HCT116 (cell line): ENCODE results near the gene ATXN7L1.

Experiments
- ATF3 ChIP-seq: IDR thresholded peaks from 2 replicates; pipeline ENCODE4 v1.6.1; 2012
- CBX3 ChIP-seq: IDR thresholded peaks from 2 replicates; pipeline ENCODE4 v1.6.1; 2012; ENCODE audit warnings: low read depth
- CTCF ChIP-seq, 3 experiments: fragments of 200-600 bp in 1 of 3; sonication (generic) in 1 of 3; IDR thresholded peaks in 2 of 3; conservative IDR thresholded peaks in 1 of 3; 2 replicates each; pipeline ENCODE4 v1.5.1; 2012 to 2017; ENCODE audit warnings: low read depth in 2 of 3, low read length in 2 of 3, antibody characterized with exemption in 1 of 3, borderline replicate concordance in 1 of 3, control low read depth in 1 of 3, mild to moderate bottlenecking in 1 of 3, mixed read lengths in 1 of 3, mixed run types in 1 of 3, moderate library complexity in 1 of 3; ENCODE audit not compliant: insufficient read depth in 1 of 3
- EGR1 ChIP-seq: IDR thresholded peaks from 2 replicates; pipeline ENCODE4 v1.6.1; 2012; ENCODE audit warnings: low read depth
- EZH2 ChIP-seq: fragments of 200-600 bp; sonication (generic); IDR thresholded peaks from 2 replicates; pipeline ENCODE4 v1.6.1; 2017; ENCODE audit warnings: antibody characterized with exemption, mixed run types
- EZH2phosphoT487 ChIP-seq: fragments of 200-600 bp; IDR thresholded peaks from 2 replicates; pipeline ENCODE4 v1.6.1; 2018; ENCODE audit warnings: antibody characterized with exemption, borderline replicate concordance
- POLR2A ChIP-seq: IDR thresholded peaks from 2 replicates; pipeline ENCODE4 v1.7.0; 2011; ENCODE audit warnings: borderline replicate concordance; ENCODE audit not compliant: insufficient read depth, insufficient read length; ENCODE audit errors: extremely low read depth
- POLR2AphosphoS5 ChIP-seq: IDR thresholded peaks from 2 replicates; pipeline ENCODE4 v1.6.1; 2011; ENCODE audit warnings: mild to moderate bottlenecking, low read depth, low read length, moderate library complexity
- RAD21 ChIP-seq: IDR thresholded peaks from 2 replicates; pipeline ENCODE4 v1.6.1; 2012; ENCODE audit warnings: low read depth, mild to moderate bottlenecking
- SP1 ChIP-seq: IDR thresholded peaks from 2 replicates; pipeline ENCODE4 v1.6.1; 2012; ENCODE audit warnings: low read depth
- TCF7L2 ChIP-seq: IDR thresholded peaks from 2 replicates; pipeline ENCODE4 v1.7.0; 2011; ENCODE audit warnings: borderline replicate concordance, inconsistent platforms; ENCODE audit not compliant: insufficient read depth, insufficient read length; ENCODE audit errors: extremely low read depth
- YY1 ChIP-seq: IDR thresholded peaks from 2 replicates; pipeline ENCODE4 v1.6.1; 2011; ENCODE audit warnings: low read length, low read depth, moderate library complexity, mild to moderate bottlenecking; ENCODE audit not compliant: insufficient replicate concordance; ENCODE audit errors: extremely low read depth
- TF ChIP-seq, protein P1 (sequence below): IDR thresholded peaks from 2 replicates; pipeline ENCODE4 v1.6.1; 2012
- TF ChIP-seq, protein P2 (sequence below): IDR thresholded peaks from 2 replicates; pipeline ENCODE4 v1.6.1; 2011; ENCODE audit warnings: mild to moderate bottlenecking, low read length, moderate library complexity; ENCODE audit not compliant: insufficient replicate concordance; ENCODE audit errors: extremely low read depth

GRCh38 chr7:105887569-105888189 is 11.3 kb upstream of the ATXN7L1 start:
- TF ChIP-seq POLR2A (no peak), CBX3 (no peak), EZH2phosphoT487 (no peak), CTCF (IDR thresholded peaks at IDR 0.05 in 2 of 3, conservative IDR thresholded peaks at IDR 0.05 in 1 of 3; ENCODE audit: borderline replicate concordance in 1 of 3, insufficient read depth in 1 of 3, low read depth in 2 of 3, low read length in 2 of 3) (no peak), SP1 (no peak), TCF7L2 (no peak), EGR1 (no peak), RAD21 (no peak), YY1 (no peak), EZH2 (no peak), ATF3 (no peak), POLR2AphosphoS5 (no peak)
- TF ChIP-seq, protein P1, sequence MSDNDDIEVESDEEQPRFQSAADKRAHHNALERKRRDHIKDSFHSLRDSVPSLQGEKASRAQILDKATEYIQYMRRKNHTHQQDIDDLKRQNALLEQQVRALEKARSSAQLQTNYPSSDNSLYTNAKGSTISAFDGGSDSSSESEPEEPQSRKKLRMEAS: no peak
- TF ChIP-seq, protein P2, sequence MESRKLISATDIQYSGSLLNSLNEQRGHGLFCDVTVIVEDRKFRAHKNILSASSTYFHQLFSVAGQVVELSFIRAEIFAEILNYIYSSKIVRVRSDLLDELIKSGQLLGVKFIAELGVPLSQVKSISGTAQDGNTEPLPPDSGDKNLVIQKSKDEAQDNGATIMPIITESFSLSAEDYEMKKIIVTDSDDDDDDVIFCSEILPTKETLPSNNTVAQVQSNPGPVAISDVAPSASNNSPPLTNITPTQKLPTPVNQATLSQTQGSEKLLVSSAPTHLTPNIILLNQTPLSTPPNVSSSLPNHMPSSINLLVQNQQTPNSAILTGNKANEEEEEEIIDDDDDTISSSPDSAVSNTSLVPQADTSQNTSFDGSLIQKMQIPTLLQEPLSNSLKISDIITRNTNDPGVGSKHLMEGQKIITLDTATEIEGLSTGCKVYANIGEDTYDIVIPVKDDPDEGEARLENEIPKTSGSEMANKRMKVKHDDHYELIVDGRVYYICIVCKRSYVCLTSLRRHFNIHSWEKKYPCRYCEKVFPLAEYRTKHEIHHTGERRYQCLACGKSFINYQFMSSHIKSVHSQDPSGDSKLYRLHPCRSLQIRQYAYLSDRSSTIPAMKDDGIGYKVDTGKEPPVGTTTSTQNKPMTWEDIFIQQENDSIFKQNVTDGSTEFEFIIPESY: no peak
